Right kidney (tissue), 1 donor: ENCODE results near the gene SGPL1.

Experiments used
- DNase-seq: peaks from one replicate; pipeline ENCODE4 v3.0.0-alpha.2; 2016

Gene SGPL1

DNA sequence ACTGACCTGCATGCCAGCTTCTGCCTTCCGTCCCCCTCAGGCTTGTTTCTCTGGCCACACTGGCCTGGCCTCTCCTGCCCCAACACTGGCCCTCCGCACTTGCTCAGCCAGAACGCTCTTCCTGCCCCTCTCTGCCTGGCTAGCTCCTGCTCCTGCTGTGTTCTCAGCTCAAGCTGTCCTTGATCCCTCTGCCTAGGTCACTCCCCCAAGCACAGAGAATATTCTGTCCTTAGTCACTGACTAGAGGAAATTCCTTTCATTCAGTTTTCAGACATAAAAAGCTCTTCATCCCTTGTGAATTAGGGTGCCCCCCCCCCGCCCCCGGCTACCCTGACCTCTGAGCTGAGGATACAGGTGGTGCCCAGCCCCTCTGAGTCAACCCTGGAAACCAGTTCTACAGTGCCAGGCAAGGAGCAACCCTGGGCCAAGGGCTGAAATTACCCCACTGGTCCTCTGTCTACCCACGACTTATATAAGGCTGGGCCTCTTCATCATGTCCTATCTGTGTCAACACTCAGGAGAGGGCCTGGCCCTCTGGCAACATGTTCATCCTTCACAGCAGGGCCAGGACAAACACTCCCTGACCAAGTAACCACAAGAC, 6.6 kb upstream of the SGPL1 start:
- DNase-seq: no peak

DNA sequence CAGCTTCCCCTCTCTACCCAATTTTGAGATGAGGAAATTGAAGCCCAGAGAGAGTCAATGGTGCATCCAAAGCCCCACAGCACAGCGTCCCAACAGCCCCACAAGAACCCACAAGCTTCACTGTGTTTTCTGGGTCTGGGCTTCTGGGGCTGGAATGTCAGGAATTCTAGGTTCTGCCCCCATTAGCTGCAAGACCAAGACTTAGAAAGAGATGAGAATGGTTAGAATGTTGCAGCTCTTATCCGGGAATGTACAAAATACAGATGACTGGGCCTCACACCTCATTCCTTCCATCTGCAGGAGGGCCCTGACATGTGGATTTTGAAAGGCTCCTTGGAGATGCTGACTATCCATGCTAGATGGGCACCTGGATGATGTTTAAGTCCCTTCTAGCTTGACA, 6.0 kb upstream of the SGPL1 start:
- DNase-seq: no peak

DNA sequence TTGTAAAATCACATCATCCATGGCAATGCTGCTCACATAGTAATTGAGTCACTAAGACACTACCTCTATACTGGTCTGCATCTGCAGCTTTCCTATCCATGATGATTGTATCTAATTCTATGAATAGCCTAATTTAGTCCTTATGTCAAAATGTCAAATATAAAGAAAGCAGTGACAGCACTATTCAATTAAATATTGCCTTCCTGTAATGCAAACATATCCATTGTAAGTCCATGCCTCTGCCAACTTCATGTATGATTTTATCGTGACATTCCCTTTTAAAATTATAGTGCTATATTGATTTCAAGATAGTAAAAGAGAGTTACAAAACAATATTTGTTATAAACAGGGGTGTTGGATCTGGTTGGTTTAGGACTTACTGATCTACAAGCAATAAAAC, 4.8 kb upstream of the SGPL1 start:
- no peak for DNase-seq

DNA sequence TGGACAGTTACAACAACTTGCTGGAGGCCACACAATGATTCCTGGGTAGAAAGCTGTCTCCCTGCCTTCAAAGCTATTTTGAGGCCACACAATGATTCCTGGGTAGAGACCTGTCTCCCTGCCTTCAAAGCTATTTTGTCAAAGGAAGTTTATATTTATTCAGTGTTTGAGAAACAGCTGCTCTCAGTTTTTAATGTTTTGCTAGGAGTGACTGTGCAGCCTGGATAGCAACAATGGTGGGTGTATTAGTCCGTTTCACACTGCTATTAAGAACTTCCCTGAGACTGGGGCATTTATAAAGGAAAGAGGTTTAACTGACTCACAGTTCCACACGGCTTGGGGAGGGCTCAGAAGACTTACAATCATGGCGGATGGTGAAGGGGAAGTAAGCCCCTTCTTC, 3.9 kb upstream of the SGPL1 start:
- DNase-seq: no peak

DNA sequence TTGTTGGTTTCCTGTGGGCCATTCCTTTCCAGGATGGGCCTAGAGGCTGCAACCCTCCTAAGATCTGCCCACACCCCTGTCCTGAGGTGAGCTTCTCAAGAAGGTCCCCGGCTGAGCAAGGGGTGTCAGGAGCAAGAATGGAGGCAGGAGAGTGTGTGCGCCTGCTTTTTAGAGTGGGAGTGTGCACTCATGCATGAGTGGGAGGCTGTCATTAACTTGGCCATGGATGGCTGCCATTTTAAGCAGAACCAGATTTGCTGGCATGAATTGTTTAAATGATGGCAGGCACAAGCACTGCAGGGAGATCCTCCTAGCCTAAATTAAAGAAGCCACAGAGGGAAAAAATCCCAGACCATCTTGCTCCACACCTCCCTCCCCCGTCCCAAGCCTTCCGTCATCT, 2.9 kb upstream of the SGPL1 start:
- no peak for DNase-seq

DNA sequence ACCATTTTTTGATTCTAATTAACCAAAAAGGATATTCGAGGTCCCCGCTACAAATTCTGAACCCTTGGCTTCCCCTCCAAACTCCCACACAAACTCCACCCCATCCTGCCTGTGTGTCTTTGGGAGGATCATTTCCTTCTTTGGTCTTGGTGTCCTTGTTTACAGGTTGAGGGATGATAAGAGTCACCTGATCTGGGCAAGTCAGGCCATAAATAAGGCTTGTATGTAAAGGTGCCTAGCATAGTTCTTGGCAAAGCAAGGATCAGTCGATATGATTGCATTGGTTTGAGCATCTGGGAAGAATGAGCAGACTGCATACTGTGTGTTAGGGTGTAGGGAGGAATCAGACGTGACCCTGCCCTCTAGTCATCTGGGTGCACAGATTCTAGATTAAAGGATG, 1.6 kb upstream of the SGPL1 start:
- DNase-seq: no peak

DNA sequence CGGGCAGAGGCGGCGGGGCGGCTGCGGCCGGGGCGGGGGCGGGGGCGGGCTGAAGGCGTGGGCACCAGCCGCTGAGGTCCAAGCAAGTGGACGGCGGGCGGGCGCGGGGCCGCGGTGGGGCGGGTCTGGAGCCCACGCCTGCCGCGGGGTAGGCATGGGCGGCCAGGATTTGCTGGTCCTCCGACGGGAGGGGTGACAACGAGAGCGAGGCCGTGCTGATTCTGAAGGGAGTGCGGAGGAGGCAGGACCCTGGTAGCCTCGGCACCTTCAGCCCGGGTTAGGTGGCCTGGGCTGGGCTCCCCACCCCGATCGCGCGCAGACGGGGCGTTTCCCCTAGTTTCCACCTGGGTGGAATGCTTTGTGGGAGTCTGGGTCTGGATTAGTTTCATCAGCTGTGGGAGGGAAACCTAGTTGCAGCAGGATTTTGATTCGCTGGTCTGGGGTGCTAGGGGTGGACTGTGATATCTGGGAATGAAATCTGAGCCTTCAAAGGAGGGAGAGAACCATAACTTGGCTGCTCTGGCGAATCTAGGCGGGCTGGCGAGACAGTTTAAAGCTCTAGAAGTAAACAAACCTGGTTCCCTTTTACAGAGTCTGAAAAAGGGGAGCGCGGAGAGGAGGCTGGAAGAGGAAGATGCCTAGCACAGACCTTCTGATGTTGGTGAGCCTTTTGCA, 609 bp downstream of the SGPL1 start:
- DNase-seq: peak; percentile 87

DNA sequence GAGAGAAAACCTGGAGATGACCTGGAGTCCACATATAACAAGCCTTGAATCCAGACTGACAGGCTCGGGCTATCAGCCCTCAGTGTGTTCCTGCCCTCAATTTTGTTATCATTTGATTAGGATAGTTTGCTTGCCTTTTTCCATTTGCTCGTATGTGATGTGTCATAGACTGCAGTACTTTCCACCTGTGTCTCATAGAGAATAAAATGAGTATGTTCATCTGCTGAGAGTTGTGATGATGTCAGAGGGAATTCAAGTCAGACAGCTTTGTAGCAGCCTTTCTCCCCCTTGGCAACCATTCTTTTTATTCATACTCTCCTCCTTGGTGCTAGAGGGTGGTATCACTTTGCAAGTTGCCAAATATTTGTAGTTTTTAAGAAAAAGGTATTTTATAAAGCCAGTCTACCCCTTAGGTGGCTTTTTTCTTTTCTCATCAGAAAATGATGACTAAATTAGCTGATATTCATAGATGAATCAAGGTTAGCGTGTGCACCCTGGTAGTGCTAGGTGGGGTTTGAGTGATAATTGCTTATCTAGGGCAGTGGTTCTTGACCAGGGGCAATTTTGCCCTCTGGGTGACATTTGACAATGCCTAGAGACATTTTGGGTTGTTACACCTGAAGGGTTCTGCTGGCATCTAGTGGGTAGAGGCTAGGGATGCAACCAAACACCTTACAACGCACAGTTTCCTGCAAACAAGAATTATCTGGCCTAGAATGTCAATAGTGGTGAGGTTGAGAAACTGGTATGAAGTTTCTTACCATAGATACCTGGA, 5.4 kb downstream of the SGPL1 start:
- no peak for DNase-seq

DNA sequence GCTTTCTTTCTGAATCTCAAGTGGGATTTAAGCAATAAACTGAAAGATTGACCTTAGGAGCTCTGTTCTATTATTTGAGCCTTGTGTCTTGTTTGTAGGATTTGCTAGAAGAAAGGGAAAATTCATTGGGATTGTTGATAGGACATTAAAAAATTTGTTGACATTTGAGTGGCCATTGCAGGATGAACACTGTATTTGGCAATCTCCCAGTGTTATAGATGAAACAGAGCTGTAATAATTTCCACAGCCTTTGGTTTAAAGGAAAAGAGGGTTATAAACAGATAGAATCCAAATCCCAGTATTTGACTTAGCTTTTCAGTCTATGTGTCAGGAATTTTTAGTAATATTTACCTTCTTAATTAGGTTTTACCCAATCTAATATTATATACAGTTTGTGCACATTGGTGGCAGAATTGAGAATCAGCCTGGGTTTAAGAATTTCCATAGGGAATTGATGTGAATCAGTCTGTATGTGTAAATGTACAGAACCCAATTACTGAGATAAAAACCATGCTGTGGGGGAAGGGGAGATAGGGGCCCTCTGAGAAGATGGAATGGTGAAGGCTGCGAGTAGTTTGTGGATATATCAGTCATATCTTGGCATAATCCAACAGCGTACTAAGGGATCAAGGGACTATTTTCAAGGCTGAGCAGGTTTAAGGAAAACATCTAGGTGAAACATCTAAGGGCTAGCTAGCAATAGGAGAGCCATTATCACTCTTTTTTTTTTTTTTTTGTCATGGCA, 6.5 kb downstream of the SGPL1 start:
- DNase-seq: no peak

DNA sequence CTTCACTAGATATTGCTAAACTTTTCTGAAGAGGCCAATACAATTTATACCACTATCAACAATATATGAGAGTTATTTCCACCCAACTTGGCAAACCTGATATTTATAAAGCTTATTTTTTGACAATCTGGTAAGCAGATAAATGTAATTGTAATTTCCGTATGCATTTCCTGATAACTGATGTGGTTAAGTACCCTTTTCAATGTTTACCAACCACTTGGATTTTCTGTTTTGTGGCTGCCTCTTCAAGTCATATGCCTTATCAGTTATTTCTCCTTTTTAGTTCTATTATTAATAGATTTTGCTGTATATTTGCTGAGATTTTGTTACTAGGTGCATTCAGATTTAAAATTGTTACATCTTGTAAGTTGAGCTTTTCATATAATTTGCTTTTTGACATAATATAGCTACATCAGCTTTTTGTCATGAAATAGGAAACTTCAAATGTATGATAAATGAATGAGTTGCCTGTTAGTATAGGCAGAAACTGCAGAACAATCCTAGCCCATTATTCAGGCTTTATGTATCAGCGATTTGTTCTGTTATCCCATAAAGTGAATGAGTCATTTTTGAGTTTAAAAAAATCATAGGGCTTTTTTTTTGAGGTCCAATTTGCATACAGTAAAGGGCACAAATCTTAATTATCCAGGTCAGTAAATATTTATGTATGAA, 11.5 kb downstream of the SGPL1 start:
- no peak for DNase-seq

DNA sequence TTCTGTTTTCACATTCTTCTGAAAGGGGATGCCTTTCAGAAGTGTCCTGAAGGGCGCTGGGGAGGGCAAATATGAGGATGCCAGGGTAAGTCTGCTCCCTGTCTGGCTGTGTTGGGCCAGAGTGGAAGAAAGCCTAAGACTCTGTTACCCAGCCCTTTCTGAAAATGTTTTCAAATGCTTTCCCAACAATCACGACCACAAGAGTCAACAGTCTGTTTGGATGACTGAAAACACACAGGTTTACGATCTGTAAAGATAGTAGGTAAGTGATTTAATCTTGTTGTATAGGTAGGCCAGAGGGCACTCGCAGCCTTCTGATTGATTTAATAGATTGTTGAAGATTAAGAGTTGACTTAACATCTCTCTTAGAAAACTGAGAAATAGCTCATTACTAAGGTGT, 13.2 kb downstream of the SGPL1 start:
- no peak for DNase-seq

DNA sequence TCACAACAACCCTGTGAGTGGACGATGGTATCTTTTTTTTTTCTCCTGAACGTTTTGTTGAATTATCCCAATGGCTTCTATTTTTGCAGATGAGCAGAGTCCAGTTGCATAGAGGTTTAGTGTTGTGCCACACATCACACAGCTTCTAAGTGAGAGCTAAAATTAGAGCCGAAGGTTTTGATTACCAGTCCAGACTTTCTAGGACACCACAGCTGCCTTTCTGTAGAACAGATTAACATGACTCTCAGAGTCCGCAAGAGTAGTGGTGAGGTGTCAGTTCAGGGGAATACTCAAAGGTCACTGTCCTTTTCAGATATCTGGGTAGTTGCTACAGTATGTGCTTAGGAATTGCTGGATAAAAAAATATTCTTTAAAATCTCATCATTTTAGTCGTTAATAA, 13.8 kb downstream of the SGPL1 start:
- no peak for DNase-seq

DNA sequence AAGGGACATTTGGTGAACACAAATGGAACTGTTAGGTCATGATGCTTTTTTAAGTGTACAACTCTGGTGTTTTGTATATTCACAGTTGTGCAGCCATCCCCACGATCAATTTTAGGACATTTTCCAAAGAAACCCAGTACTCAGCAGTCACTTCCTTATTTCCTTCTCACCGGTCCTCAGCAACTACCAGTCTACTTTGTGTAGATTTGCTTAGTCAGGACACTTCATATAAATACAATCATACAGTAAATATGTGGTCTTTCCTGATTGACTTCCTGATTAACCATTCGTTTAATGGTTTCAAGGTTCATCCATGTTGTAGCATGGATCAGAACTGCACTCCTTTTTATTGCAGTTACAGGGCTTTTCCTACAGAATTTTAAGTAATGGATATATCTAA, 14.4 kb downstream of the SGPL1 start:
- no peak for DNase-seq

DNA sequence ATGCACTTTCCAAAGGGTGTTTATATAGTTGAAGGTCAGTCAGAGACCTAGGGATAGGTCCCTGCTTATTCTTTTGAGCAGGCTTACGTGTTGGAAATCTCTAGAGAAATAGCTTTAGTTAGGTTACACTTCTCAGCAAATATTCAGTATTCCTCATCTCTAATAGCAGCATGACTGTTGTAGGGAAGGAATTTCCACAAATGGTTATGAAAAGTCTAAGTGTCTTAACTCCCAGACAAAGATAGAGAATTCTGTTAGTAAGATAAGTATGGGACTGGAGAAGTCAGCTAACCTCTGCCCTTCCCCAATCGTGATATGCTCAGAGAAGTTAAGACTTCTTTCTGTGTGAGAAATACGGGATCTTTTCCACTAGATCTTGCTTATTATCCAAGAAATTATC, 16.5 kb downstream of the SGPL1 start:
- DNase-seq: no peak

DNA sequence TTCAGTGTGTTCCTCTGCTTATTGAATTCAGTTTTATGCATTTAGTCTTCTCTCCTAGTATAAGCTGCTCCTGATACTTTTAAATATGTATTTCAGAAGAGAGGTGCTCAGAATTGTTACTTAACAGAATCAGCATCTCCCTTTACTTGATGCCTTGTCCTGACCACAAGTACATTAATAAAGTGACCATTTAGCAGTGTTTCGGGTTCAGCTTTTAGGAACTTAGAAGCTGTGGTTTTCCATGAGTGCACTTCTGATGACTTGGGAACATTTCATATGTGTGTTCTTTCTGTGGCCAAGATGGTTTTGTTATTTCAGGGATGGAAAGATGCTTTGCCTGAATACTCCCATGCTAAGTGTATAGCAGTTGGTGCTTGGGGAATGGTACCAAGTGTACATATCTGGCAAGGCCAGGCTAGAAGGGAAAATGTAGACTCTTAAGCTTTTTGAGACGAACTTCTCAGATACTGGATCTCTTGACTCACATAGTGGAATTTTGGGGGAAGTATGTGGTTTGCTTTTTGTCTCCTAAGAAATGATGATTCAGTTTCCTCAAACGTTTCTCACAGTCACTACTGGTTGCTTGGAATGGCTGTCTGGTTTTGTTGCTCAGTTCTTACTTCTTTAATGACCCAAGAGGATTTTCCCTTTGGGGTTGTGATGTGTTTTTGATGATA, 17.2 kb downstream of the SGPL1 start:
- no peak for DNase-seq

DNA sequence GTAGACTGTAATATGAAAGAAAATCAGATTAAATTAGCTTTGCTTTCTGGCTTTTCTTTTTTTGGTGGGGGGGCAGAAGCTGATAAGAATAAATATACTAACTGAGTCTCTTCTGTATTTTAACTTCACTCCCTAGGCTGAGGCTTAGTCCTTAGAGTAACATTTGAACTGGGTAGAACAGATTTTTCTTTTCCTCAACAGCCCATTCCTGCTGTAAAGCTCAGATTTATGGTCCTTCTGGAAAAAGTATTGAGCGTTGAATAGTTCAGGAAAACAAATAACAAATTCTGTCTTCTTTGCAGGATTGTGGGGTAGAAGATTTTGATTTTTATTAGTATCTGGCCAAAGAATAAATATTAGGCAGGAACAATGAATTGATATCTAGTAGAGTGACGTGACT, 17.9 kb downstream of the SGPL1 start:
- no peak for DNase-seq

DNA sequence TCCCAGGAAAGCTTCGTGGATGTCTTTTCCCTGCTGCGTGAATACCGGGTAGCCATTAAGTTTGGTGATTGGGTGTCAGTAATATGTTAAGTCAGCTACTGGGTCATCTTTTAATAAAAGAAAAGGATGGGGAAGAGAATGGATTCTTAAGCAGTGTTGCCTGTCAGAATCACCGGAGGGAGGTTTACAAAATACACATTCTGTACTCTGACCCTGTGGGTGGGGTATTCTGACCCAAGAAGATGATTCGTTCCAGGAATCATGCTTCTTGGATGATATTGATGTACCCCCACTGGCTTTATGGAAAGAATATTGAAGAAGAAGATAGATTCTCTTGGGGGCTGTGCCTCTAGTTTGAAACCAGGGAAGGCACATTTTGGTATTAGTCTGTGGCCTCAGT, 18.3 kb downstream of the SGPL1 start:
- no peak for DNase-seq

DNA sequence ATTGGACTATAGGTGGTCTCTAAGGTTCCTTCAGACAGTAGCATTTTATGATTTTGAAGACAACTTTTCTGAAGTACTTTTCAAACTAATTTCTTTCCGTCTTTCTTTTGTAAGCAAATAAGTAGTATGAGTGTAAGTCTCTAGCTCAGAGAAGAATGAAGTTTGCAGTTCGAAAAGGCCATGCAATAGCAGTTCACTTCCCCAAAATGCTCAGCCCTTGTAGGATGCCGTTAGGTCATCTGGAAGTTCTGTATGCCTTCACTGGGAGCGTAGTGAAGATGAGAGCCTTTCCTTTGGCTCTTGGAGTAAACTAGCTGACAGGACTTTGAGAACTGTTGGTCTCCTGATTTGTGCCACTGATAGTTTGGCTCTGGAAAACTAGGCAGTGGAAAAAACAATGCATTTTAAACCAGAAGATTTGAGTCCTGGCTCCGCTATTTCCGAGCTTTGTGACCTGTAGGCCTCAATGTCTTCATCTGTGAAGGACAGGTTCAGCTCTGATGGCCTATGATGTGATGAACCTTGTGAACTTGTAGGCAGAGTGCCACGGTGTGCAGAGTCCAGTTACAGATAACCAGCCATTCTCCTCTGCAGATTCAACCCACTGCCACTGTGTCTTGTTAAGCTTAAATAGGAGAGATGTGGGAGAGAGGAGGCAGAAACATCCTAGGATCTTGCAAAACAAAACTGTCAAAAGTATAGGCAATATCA, 18.8 kb downstream of the SGPL1 start:
- DNase-seq: no peak

DNA sequence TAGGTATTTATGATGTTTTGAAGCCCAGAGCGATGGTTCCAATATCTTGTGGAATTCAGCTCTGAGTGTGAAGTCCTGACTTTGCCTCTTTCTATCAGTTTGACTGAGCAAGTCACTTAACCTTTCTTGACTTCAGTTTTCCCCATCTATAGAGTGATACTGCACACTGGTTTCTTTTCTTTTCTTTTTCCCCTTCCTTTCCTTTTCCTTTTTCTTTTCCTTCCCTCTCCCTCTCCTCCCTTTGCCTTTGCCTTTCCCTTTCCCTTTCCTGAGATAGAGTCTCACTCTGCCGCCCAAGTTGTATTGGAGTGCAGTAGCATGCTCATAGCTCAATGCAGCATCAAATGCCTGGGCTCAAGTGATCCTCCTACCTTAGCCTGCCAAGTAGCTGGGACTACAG, 20.6 kb downstream of the SGPL1 start:
- no peak for DNase-seq

DNA sequence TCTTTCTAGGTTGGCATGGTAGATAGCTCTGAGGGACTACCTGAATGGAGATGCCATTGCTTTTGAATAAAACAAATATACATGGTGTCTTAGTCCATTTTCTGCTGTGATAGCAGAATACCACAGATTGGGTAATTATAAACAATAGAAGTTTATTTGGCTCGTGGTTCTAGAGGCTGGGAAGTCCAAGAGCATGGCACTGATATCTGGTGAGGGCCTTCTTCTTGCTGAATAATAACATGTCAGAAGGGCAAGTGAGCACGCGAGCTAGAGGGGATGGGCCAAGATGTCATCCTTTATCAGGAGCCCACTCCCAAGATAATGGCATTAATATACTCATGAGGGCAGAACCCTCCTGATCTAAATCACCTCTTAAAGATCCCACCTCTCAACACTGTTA, 21.9 kb downstream of the SGPL1 start:
- no peak for DNase-seq

DNA sequence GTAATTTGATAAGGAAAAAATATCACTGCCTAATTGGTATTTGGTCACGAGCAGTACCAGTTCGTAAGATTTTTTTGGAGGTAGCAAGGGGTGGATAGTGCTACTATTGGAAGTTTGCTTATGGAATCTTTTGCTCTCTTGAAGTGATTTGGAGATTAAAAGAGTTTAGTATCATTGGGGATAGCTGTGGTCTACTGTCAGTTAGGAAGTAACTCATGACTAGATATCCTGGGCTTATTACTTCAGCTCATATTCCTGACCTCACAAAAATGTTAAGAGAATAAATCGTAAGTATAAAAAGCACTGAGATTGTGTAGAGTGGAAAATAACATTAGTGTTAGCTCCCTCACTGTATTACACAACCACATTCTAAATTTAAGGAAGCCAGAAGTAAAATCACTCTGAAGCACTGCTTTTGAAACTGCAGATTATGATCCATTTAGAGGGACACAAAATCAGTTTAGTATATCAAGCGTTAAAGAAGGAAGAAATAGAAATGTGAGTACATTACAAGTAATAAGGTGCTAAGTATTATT, 22.6 kb downstream of the SGPL1 start:
- DNase-seq: no peak
